Suppressor macrophage (primary cell): ENCODE results near the gene TRIO.
A peak's percentile ranks its signal among the peaks of the same experiment; 100 is the strongest.
"Not testable (repeated sequence)": the region's sequence is repeated elsewhere in the genome, so short reads cannot be mapped to it uniquely, and the experiment has no call there.

ENCODE experiments used
- DNase-seq, 4 experiments: peaks; one replicate each; pipeline ENCODE4 v3.0.0-alpha.2; 2020 to 2022

TRIO gene

GRCh38 chr5:14362491-14362890 is 219.3 kb downstream of the TRIO start:
- DNase-seq = peak; percentile 56 to 82 (median 79)

- peak in 2 of 4 experiments; percentile 4 to 19 for DNase-seq
Observed at GRCh38 chr5:14364096-14364495, 221.0 kb downstream of the TRIO start.

GRCh38 chr5:14364576-14365472 is 221.7 kb downstream of the TRIO start:
- DNase-seq = no peak

GRCh38 chr5:14365831-14366430 is 222.8 kb downstream of the TRIO start:
- DNase-seq = no peak

GRCh38 chr5:14366763-14367162 is 223.6 kb downstream of the TRIO start:
- no peak for DNase-seq

GRCh38 chr5:14367364-14367763 is 224.2 kb downstream of the TRIO start:
- DNase-seq = no peak

- no peak for DNase-seq
Observed at GRCh38 chr5:14369780-14370179, 226.6 kb downstream of the TRIO start.

- DNase-seq = no peak
Observed at GRCh38 chr5:14370386-14370785, 227.2 kb downstream of the TRIO start.

GRCh38 chr5:14373685-14374084 is 230.5 kb downstream of the TRIO start:
- no peak for DNase-seq

GRCh38 chr5:14374100-14374499 is 231.0 kb downstream of the TRIO start:
- DNase-seq = no peak

GRCh38 chr5:14376789-14377188 is 233.6 kb downstream of the TRIO start:
- no peak for DNase-seq

GRCh38 chr5:14379739-14380497 is 236.8 kb downstream of the TRIO start:
- DNase-seq = no peak

GRCh38 chr5:14380712-14381111 is 237.6 kb downstream of the TRIO start:
- DNase-seq = no peak

GRCh38 chr5:14382640-14383039 is 239.5 kb downstream of the TRIO start:
- no peak for DNase-seq

GRCh38 chr5:14383923-14384322 is 240.8 kb downstream of the TRIO start:
- DNase-seq = no peak

- DNase-seq = no peak
Observed at GRCh38 chr5:14385019-14385418, 241.9 kb downstream of the TRIO start.

- DNase-seq = no peak
Observed at GRCh38 chr5:14386884-14387624, 243.9 kb downstream of the TRIO start.

- DNase-seq = no peak
Observed at GRCh38 chr5:14388741-14389140, 245.6 kb downstream of the TRIO start.

- DNase-seq = not testable (repeated sequence)
Observed at GRCh38 chr5:14392552-14392951, 249.4 kb downstream of the TRIO start.

GRCh38 chr5:14394365-14394764 is 251.2 kb downstream of the TRIO start:
- no peak for DNase-seq

- no peak for DNase-seq
Observed at GRCh38 chr5:14395411-14395810, 252.3 kb downstream of the TRIO start.

GRCh38 chr5:14396066-14396465 is 252.9 kb downstream of the TRIO start:
- DNase-seq = no peak

- DNase-seq = no peak
Observed at GRCh38 chr5:14396737-14397136, 253.6 kb downstream of the TRIO start.
